Measurements from ENCODE around the gene CAPN1.

CAPN1 gene

DNA sequence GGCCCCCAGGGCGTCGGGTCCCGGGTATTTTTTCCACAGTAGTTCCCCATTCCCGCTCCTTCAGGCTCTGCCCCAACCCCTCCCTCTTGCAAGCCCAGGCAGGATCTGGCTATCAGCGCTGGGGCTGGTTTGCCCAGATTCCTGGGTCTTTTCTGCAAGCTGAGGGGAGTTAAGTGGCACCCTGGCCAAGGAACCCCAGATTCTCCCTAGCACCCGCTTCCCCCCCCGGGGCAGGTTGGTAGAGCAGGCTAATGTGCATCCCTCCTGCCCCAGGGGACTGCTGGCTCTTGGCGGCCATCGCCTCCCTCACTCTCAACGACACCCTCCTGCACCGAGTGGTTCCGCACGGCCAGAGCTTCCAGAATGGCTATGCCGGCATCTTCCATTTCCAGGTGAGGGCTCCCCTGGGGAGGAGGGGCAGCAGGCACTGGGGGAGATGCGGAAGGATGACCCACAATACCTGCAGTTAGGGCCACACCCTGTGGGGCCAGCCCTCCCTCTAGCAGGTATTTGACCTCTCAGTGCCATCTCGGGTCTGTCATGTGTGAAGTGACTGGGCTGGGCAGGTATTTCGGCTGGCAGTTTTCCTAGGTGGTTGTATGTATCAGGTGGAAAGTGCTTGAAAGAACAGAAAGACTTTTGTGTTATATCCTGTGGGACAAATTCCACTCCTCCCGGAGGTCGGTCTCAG, 1.6 kb downstream of the CAPN1 start:
- H3K9me3 ChIP-seq (ENCODE audit: control insufficient read depth, insufficient read depth, low read length) = no peaks in the 10 kb centered on the region
- no peak overlapping the region for H3K9ac ChIP-seq (ENCODE audit: low read depth, low read length)
- H3K4me1 ChIP-seq (ENCODE audit: control insufficient read depth, insufficient read depth, low read length) = peaks cover 39% of the 10 kb centered on the region
- H3K27ac ChIP-seq (ENCODE audit: low read depth, low read length) = no peak overlapping the region
- no peaks in the 10 kb centered on the region for H3K27me3 ChIP-seq (ENCODE audit: control insufficient read depth, insufficient read depth, low read length)
- H3K4me3 ChIP-seq (ENCODE audit: low read depth, low read length) = peak overlapping the region; percentile 95
- H3K36me3 ChIP-seq (ENCODE audit: control insufficient read depth, insufficient read depth, low read length) = peaks cover 31% of the 10 kb centered on the region

DNA sequence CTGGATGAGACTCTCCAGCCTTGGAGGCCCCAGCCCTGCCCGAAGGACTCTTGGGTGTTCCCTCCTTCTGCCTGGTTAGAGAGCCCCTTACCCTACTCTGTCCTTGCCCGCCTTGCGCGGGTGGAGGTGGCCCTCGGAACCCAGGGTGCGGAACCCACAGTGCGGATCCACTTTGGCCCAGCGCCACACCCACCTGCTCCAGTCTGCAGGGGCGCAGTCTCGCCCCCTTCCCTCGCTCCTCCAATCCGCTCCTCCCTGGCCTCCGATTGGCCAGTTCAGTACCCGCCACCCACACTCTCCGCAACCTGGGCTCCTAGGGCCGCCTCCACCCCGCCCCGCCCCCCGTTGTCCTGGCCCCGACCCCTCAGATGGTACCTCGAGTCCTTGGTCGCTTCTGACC, 2.4 kb downstream of the CAPN1 start:
- Histone ChIP-seq H3K9me3 (ENCODE audit: control insufficient read depth, insufficient read depth, low read length) (no peaks in the 10 kb centered on the region), H3K27me3 (ENCODE audit: control insufficient read depth, insufficient read depth, low read length) (no peaks in the 10 kb centered on the region), H3K27ac (ENCODE audit: low read depth, low read length) (peak overlapping the region; percentile 82), H3K36me3 (ENCODE audit: control insufficient read depth, insufficient read depth, low read length) (peaks cover 39% of the 10 kb centered on the region), H3K4me3 (ENCODE audit: low read depth, low read length) (peak overlapping the region; percentile 95), H3K9ac (ENCODE audit: low read depth, low read length) (no peak overlapping the region), H3K4me1 (ENCODE audit: control insufficient read depth, insufficient read depth, low read length) (peaks cover 39% of the 10 kb centered on the region)

DNA sequence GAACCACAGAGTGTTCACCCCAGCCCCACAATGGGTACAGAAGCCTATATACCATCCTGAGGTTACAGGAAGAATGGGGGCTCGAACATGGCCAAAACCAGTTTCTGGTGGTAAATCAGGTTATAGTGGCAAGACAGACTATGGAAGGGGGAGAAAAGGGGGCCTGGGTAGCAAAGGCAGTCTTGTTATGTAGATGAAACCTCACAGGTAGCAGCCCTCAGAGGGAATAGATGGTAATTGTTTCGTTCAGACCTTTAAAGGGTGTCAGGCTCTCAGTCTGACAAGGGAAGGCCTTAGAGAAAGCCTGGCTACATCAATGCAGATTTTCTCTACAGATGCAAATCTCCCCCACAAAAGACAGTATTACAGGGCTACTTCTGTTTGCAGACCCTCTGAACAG, 3.4 kb downstream of the CAPN1 start:
- H3K4me1 ChIP-seq (ENCODE audit: control insufficient read depth, insufficient read depth, low read length) = peaks cover 38% of the 10 kb centered on the region
- H3K36me3 ChIP-seq (ENCODE audit: control insufficient read depth, insufficient read depth, low read length) = peaks cover 49% of the 10 kb centered on the region
- peak overlapping the region; percentile 38 for H3K4me3 ChIP-seq (ENCODE audit: low read depth, low read length)
- no peaks in the 10 kb centered on the region for H3K9me3 ChIP-seq (ENCODE audit: control insufficient read depth, insufficient read depth, low read length)
- no peaks in the 10 kb centered on the region for H3K27me3 ChIP-seq (ENCODE audit: control insufficient read depth, insufficient read depth, low read length)
- no peak overlapping the region for H3K9ac ChIP-seq (ENCODE audit: low read depth, low read length)
- H3K27ac ChIP-seq (ENCODE audit: low read depth, low read length) = peak overlapping the region; percentile 82

DNA sequence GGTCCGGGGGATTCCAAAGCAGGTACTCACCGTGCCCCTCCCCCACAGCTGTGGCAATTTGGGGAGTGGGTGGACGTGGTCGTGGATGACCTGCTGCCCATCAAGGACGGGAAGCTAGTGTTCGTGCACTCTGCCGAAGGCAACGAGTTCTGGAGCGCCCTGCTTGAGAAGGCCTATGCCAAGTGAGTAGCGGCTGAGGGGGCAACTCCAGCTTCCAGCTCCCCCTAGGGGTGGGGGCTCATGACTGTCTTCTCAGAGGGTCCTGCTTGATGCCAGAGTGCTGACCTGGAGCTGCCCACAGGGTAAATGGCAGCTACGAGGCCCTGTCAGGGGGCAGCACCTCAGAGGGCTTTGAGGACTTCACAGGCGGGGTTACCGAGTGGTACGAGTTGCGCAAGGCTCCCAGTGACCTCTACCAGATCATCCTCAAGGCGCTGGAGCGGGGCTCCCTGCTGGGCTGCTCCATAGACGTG, 4.2 kb downstream of the CAPN1 start:
- peaks cover 56% of the 10 kb centered on the region for H3K36me3 ChIP-seq (ENCODE audit: control insufficient read depth, insufficient read depth, low read length)
- H3K9ac ChIP-seq (ENCODE audit: low read depth, low read length) = no peak overlapping the region
- peak overlapping the region; percentile 38 for H3K4me3 ChIP-seq (ENCODE audit: low read depth, low read length)
- no peaks in the 10 kb centered on the region for H3K9me3 ChIP-seq (ENCODE audit: control insufficient read depth, insufficient read depth, low read length)
- peak overlapping the region; percentile 82 for H3K27ac ChIP-seq (ENCODE audit: low read depth, low read length)
- peaks cover 34% of the 10 kb centered on the region for H3K4me1 ChIP-seq (ENCODE audit: control insufficient read depth, insufficient read depth, low read length)
- H3K27me3 ChIP-seq (ENCODE audit: control insufficient read depth, insufficient read depth, low read length) = no peaks in the 10 kb centered on the region

DNA sequence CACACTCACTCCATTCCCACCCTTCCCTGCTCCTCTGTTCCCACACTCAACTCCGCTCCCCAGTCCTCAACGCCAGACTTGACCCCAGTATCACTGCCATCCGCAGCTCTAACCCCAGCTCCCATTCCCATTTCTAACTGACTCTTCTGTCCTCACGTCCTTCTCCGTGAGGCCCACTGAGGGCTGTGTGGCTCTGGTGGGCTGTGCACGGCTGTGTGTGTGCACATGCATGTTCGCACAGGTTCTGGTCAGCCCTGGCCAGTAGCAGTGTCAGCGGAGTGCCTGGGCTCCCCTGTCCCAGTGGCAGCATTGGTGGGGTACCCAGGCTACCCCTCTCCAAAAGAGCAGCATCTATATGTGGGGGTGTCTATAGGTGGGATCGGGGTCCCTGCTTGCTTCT, 5.0 kb downstream of the CAPN1 start:
- H3K27me3 ChIP-seq (ENCODE audit: control insufficient read depth, insufficient read depth, low read length) = no peaks in the 10 kb centered on the region
- no peak overlapping the region for H3K4me3 ChIP-seq (ENCODE audit: low read depth, low read length)
- H3K4me1 ChIP-seq (ENCODE audit: control insufficient read depth, insufficient read depth, low read length) = peaks cover 34% of the 10 kb centered on the region
- H3K27ac ChIP-seq (ENCODE audit: low read depth, low read length) = no peak overlapping the region
- no peak overlapping the region for H3K9ac ChIP-seq (ENCODE audit: low read depth, low read length)
- peaks cover 64% of the 10 kb centered on the region for H3K36me3 ChIP-seq (ENCODE audit: control insufficient read depth, insufficient read depth, low read length)
- H3K9me3 ChIP-seq (ENCODE audit: control insufficient read depth, insufficient read depth, low read length) = no peaks in the 10 kb centered on the region

DNA sequence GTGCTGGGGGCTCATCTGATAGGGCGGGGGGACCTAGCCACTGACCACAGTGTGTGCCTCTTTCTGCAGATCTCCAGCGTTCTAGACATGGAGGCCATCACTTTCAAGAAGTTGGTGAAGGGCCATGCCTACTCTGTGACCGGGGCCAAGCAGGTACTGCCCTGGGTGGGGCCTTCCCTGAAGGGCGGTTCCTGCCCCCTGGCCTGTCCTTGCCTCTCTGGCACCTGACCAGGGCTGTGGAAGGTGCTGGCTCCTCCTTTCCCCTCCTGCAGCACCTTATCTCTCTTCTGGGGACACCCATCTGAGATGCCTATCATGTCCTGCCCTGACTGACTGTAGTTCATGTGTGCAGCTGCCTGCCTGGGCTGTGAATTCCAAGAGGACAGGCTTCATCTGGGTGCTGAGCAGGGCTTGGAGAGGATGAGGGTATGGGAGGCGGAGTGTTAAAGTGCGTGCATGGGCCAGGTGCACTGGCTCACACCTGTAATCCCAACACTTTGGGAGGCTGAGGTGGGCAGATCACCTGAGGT, 5.5 kb downstream of the CAPN1 start:
- no peak overlapping the region for H3K4me3 ChIP-seq (ENCODE audit: low read depth, low read length)
- no peaks in the 10 kb centered on the region for H3K9me3 ChIP-seq (ENCODE audit: control insufficient read depth, insufficient read depth, low read length)
- no peak overlapping the region for H3K9ac ChIP-seq (ENCODE audit: low read depth, low read length)
- peaks cover 34% of the 10 kb centered on the region for H3K4me1 ChIP-seq (ENCODE audit: control insufficient read depth, insufficient read depth, low read length)
- H3K27me3 ChIP-seq (ENCODE audit: control insufficient read depth, insufficient read depth, low read length) = no peaks in the 10 kb centered on the region
- H3K27ac ChIP-seq (ENCODE audit: low read depth, low read length) = no peak overlapping the region
- H3K36me3 ChIP-seq (ENCODE audit: control insufficient read depth, insufficient read depth, low read length) = peaks cover 69% of the 10 kb centered on the region

DNA sequence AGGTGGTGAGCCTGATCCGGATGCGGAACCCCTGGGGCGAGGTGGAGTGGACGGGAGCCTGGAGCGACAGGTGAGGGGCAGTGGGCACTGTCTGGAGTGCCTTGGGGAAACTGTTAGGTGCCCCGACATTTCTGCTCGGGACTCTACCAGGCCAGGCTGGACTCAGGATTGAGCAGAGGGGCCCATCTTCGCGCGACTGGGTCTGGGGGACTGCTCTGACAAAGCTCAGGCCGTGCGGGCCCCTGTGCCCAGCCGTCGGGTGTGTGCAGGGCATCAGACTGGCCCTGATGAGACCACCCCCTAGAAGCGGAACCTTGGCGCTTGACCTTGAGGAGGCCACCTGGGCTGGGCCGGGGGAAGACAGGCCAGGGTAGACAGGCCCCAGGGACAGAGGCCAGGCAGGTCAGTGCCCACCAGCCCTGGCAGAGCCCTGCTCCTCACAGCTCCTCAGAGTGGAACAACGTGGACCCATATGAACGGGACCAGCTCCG, 6.3 kb downstream of the CAPN1 start:
- Histone ChIP-seq H3K9me3 (ENCODE audit: control insufficient read depth, insufficient read depth, low read length) (no peaks in the 10 kb centered on the region), H3K27ac (ENCODE audit: low read depth, low read length) (no peak overlapping the region), H3K9ac (ENCODE audit: low read depth, low read length) (no peak overlapping the region), H3K36me3 (ENCODE audit: control insufficient read depth, insufficient read depth, low read length) (peaks cover 74% of the 10 kb centered on the region), H3K4me3 (ENCODE audit: low read depth, low read length) (no peak overlapping the region), H3K4me1 (ENCODE audit: control insufficient read depth, insufficient read depth, low read length) (peaks cover 30% of the 10 kb centered on the region), H3K27me3 (ENCODE audit: control insufficient read depth, insufficient read depth, low read length) (no peaks in the 10 kb centered on the region)

DNA sequence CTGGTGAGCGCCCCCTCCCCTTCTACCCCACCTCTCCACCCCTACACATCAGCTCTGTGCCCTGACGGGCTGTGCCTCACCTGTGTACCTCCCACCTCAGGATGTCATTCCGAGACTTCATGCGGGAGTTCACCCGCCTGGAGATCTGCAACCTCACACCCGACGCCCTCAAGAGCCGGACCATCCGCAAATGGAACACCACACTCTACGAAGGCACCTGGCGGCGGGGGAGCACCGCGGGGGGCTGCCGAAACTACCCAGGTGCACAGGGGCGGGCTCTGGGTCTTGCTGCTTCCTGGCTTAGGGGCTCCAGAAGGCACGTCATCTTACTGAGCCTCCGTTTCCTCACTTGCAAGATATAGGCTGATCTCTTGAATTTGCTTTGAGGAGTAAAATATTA, 6.8 kb downstream of the CAPN1 start:
- Histone ChIP-seq H3K4me1 (ENCODE audit: control insufficient read depth, insufficient read depth, low read length) (peaks cover 26% of the 10 kb centered on the region), H3K9me3 (ENCODE audit: control insufficient read depth, insufficient read depth, low read length) (no peaks in the 10 kb centered on the region), H3K4me3 (ENCODE audit: low read depth, low read length) (no peak overlapping the region), H3K9ac (ENCODE audit: low read depth, low read length) (no peak overlapping the region), H3K27ac (ENCODE audit: low read depth, low read length) (no peak overlapping the region), H3K36me3 (ENCODE audit: control insufficient read depth, insufficient read depth, low read length) (peaks cover 76% of the 10 kb centered on the region), H3K27me3 (ENCODE audit: control insufficient read depth, insufficient read depth, low read length) (no peaks in the 10 kb centered on the region)

DNA sequence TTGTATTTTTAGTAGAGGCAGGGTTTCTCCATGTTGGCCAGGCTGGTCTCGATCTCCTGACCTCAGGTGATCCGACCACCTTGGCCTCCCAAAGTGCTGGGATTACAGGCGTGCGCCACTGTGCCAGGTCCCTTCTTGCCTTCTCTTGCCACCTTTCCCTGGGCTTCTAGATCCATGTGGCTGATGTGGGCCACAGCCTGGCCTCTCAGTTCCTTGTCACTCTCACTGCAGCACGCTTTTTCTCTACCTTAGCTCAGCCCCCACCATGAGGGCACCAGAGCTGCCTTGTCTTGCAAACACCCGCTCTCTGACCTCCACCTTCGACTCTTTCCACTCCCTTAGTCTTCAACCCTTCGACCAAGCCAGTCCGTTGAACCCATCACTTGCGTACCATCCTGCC, 7.5 kb downstream of the CAPN1 start:
- Histone ChIP-seq H3K27ac (ENCODE audit: low read depth, low read length) (no peak overlapping the region), H3K9ac (ENCODE audit: low read depth, low read length) (no peak overlapping the region), H3K9me3 (ENCODE audit: control insufficient read depth, insufficient read depth, low read length) (no peaks in the 10 kb centered on the region), H3K36me3 (ENCODE audit: control insufficient read depth, insufficient read depth, low read length) (peaks cover 79% of the 10 kb centered on the region), H3K4me3 (ENCODE audit: low read depth, low read length) (no peak overlapping the region), H3K27me3 (ENCODE audit: control insufficient read depth, insufficient read depth, low read length) (no peaks in the 10 kb centered on the region), H3K4me1 (ENCODE audit: control insufficient read depth, insufficient read depth, low read length) (peaks cover 19% of the 10 kb centered on the region)

DNA sequence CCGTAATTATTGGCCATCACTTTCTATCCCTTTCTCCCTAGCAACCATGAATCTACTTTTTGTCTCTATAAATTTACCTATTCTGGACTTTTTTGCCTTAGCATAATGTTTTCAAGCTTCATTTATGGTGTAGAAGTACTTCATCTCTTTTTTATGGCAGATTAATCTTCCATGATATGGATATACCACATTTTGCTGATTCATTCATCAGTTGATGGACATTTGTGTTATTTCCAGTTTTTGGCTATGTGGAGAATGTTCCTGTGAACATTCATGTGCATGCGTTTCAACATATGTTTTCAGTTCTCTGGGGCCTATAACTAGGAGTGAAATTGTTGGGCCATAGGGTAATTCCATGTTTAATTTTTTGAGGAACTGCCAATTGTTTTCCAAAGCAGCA, 12.8 kb downstream of the CAPN1 start:
- H3K4me3 ChIP-seq (ENCODE audit: low read depth, low read length) = no peak overlapping the region
- no peak overlapping the region for H3K27ac ChIP-seq (ENCODE audit: low read depth, low read length)
- H3K27me3 ChIP-seq (ENCODE audit: control insufficient read depth, insufficient read depth, low read length) = no peaks in the 10 kb centered on the region
- H3K9me3 ChIP-seq (ENCODE audit: control insufficient read depth, insufficient read depth, low read length) = no peaks in the 10 kb centered on the region
- H3K4me1 ChIP-seq (ENCODE audit: control insufficient read depth, insufficient read depth, low read length) = no peaks in the 10 kb centered on the region
- peaks cover 88% of the 10 kb centered on the region for H3K36me3 ChIP-seq (ENCODE audit: control insufficient read depth, insufficient read depth, low read length)
- H3K9ac ChIP-seq (ENCODE audit: low read depth, low read length) = no peak overlapping the region

DNA sequence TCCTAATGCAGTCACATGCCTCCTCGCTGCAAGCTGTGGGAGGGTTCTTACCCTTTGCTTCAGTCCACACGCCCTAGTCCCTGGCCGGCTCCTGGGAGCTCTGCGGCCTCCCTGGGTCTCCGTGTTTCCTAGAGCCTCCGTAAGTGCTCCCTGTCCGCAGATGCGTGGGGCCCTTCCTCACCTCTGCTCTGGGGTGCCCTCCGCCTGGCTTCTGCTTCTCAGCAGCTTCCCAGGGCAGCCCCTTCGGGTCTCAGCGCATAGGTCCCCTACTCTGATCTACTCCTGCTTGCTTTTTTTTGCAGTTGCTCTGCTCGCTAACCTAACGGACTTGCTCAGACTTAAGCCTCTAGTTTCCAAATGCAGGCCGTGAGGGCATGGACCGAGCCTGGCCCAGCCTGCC, 22.4 kb downstream of the CAPN1 start:
- peak overlapping the region; percentile 21 for H3K27ac ChIP-seq (ENCODE audit: low read depth, low read length)
- peaks cover 5% of the 10 kb centered on the region; the same call in 1 of the 2 replicates for H3K4me1 ChIP-seq (ENCODE audit: control insufficient read depth, insufficient read depth, low read length)
- no peak overlapping the region; the same call in 1 of the 2 replicates for H3K4me3 ChIP-seq (ENCODE audit: low read depth, low read length)
- H3K9ac ChIP-seq (ENCODE audit: low read depth, low read length) = no peak overlapping the region
- H3K9me3 ChIP-seq (ENCODE audit: control insufficient read depth, insufficient read depth, low read length) = no peaks in the 10 kb centered on the region
- H3K36me3 ChIP-seq (ENCODE audit: control insufficient read depth, insufficient read depth, low read length) = peaks cover 68% of the 10 kb centered on the region
- H3K27me3 ChIP-seq (ENCODE audit: control insufficient read depth, insufficient read depth, low read length) = no peaks in the 10 kb centered on the region
